Measurements from ENCODE around the gene CTNNA2.

DNA sequence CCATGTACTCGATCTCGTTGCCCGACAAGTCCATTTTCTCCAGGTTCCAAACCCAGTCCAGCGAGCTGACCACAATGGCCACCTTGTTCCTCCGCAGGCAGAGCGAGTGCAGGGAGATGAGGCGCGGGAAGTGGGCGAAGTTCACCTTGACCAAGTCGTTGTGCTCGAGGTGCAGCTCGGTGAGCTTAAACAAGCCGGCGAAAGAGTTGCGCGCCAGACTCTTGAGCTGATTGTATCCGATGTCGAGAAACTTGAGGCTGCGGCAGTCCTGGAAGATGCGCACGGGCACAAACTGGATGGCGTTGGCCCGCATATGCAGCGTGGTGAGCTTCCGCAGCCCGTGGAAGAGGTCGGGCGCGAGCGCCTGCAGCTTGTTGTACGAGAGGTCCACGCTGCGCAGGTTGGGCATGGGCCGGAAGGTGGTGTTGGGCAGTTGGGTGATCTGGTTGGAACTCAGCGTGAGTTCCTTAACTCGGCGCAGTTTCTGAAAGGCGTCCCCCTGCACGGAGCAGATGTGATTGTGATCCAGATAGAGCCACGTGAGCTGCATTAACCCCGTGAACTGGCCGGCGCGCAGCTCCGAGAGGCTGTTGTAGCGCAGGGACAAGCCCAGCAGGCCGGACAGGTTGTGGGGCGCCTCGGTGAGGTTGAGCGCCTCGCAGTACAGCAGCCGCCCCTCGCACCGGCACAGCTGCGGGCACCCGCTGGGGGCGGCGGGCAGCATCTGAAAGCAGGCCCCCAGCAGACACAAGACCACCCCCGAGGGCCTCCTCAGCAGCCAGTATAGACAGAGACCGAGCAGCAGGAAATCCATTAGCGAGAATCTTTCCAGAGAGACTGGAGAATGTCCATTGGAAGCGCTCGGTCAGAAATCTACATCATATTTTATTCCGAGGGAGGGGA lies 790.4 kb downstream of the CTNNA2 start:
- TF ChIP-seq CTCF (IDR thresholded peaks at IDR 0.05; ENCODE audit: borderline replicate concordance, extremely low read depth, low read length, poor library complexity, severe bottlenecking) (no peak), EZH2 (IDR thresholded peaks at IDR 0.05; ENCODE audit: borderline replicate concordance, low read depth, low read length, severe bottlenecking) (no peak)
